Activated naive CD8-positive, alpha-beta T cell treated with anti-CD3 and anti-CD28 coated beads, Interleukin-2, amount 10 ng/mL, durations not matched to agents 7 days and 5 days (primary cell): ENCODE measurements around the gene ADCY5. TPM values are rescaled to one million over a fixed set of nuclear protein-coding genes. Genes with fewer than 3 reads are reported as not detected.
"Not testable (repeated sequence)": the region's sequence is repeated elsewhere in the genome, so short reads cannot be mapped to it uniquely, and the experiment has no call there.

Experiments
- ATAC-seq: fragments of 150-1000 bp; cut with Tn5 transposase; one replicate; pipeline ENCODE4 v1.10.0; 2021; ENCODE audit warnings: low read depth, moderate library complexity
- POLR2A ChIA-PET: fragments of 350-600 bp; sonication (Branson Sonifier 250); formaldehyde crosslinking; loops from one replicate; lab custom pipeline; 2021; ENCODE audit warnings: antibody characterized with exemption; lab: Charles Lee
- DNase-seq: peaks from one replicate; pipeline ENCODE4 v3.0.0; 2021
- H3K27ac Mint-ChIP-seq: one replicate; pipeline ENCODE4 v1.8.0; 2022; ENCODE audit warnings: mild to moderate bottlenecking, mixed read lengths
- H3K27me3 Mint-ChIP-seq: one replicate; pipeline ENCODE4 v1.8.0; 2022; ENCODE audit warnings: mild to moderate bottlenecking, moderate library complexity, mixed read lengths
- H3K36me3 Mint-ChIP-seq: one replicate; pipeline ENCODE4 v1.8.0; 2021; ENCODE audit warnings: mild to moderate bottlenecking, mixed read lengths
- H3K4me1 Mint-ChIP-seq: one replicate; pipeline ENCODE4 v1.8.0; 2021; ENCODE audit warnings: mixed read lengths
- H3K4me3 Mint-ChIP-seq: one replicate; pipeline ENCODE4 v1.8.0; 2022; ENCODE audit warnings: mild to moderate bottlenecking, moderate library complexity, mixed read lengths
- H3K9me3 Mint-ChIP-seq: one replicate; pipeline ENCODE4 v1.8.0; 2021; ENCODE audit warnings: mixed read lengths
- total RNA-seq, 2 experiments: library from RNA; stranded (reverse); gene quantifications; one replicate each; pipeline ENCODE4 v1.2.3, GENCODE V29; 2021

The ADCY5 gene
- not detected for total RNA-seq

DNA sequence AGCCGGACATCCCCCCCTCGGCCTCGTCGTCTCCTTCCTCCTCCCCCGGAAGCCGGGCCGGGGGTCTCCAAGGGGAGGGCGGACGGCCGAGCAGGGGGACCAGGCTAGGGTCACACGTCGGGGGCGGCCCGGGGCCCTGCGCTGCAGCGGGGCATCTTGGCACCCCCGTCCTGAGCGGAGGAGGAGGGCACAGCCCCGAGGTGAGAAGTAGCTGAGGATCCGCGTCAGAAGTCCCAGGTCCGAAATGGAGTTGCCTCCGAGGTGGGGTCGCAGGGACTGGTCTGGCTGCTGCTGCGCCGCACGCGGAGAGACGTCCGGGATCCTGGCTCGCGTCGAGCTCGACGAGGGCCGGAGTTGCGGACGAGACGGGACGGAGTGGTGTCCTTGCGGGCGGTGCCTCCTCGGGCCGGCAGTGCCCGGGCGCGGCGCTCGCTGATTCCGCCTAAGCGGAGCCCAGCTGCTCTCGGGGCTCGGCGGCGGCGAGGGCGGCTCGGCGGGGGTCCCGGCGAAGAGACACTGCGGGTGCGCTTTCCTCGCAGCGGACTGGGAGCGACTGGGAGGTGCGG lies at the start of gene ADCY5:
ADCY5 (minus strand) TSS at position 555 of the 566 bp plus-strand sequence; CDS start at position 10, 545 bp downstream.
- POLR2A ChIA-PET: interaction anchor here (0.7 kb wide), 1 partner anchor 36 kb away, joined by 3 read pairs; no protein-coding TSS in a partner anchor
- ATAC-seq (peak; percentile 11), DNase-seq (peak; percentile 48)
- H3K9me3 Mint-ChIP-seq: no peaks in the 10 kb centered on the region
- H3K27ac Mint-ChIP-seq: no peak within 1 kb of the TSS
- H3K36me3 Mint-ChIP-seq: no peaks in the 10 kb centered on the region
- no peaks in the 10 kb centered on the region for H3K4me1 Mint-ChIP-seq
- H3K27me3 Mint-ChIP-seq: peaks cover 63% of the 10 kb centered on the region
- H3K4me3 Mint-ChIP-seq: peak within 1 kb of the TSS; percentile 37

DNA sequence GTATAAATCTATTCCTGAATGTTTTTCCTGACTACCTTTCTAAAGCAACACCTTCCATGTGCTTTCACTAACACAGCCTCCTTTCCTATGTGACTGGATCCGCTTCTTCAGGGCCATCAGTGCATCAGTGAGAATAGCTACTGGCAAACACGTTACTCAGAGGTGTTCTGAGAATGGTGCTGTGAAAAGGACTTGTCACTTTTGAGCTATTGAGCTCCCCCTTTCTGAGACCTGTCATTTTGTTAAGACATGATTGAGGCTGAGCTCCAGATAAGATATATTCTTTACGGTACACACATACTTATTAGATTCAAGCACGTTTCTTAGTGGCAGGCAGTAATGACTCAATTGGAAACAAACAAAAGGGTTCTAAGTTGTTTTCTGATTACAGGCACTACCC lies 45.0 kb upstream of the ADCY5 start:
- POLR2A ChIA-PET: interaction anchor here (0.7 kb wide), 1 partner anchor 91 kb away, joined by 3 read pairs; no protein-coding TSS in a partner anchor
- Mint-ChIP-seq H3K9me3 (no peaks in the 10 kb centered on the region), H3K27me3 (no peaks in the 10 kb centered on the region), H3K4me1 (no peaks in the 10 kb centered on the region), H3K36me3 (peaks cover 5% of the 10 kb centered on the region), H3K4me3 (no peak overlapping the region), H3K27ac (no peak overlapping the region)
- no peak for DNase-seq
- ATAC-seq: no peak

DNA sequence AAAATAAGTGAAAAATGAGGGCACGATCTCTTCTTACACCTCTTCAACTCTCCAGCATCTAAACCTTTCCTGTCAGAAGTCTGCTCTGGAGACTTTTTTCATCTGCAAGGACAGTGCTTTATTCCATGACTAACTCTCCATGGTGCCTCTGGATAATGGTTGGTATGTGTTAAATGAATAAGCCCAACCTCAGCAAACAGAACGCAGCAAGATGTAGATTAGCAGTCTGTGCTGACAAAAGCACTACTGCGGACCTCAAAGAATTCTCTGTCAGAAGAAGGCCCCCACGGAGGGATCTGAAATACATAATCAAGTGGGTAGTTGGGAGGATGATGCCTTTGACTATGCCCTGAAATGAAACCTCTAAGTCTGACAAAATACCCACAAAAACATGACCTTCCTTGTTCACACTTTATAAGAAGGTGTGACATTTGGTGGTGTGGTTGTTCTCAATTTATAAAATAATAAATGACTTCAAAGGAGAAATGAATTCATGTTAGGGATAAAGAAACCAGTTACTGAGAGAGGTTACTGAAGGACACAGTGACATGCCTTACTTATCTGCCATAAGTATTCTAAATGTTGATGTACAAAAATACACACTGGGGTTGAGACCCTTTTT lies 43.2 kb upstream of the ADCY5 start:
- no peaks in the 10 kb centered on the region for H3K9me3 Mint-ChIP-seq
- DNase-seq (no peak), ATAC-seq (no peak)
- no peaks in the 10 kb centered on the region for H3K4me1 Mint-ChIP-seq
- POLR2A ChIA-PET: no interaction called here
- H3K36me3 Mint-ChIP-seq: peaks cover 2% of the 10 kb centered on the region
- H3K27ac Mint-ChIP-seq: no peak overlapping the region
- no peaks in the 10 kb centered on the region for H3K27me3 Mint-ChIP-seq
- H3K4me3 Mint-ChIP-seq: no peak overlapping the region

DNA sequence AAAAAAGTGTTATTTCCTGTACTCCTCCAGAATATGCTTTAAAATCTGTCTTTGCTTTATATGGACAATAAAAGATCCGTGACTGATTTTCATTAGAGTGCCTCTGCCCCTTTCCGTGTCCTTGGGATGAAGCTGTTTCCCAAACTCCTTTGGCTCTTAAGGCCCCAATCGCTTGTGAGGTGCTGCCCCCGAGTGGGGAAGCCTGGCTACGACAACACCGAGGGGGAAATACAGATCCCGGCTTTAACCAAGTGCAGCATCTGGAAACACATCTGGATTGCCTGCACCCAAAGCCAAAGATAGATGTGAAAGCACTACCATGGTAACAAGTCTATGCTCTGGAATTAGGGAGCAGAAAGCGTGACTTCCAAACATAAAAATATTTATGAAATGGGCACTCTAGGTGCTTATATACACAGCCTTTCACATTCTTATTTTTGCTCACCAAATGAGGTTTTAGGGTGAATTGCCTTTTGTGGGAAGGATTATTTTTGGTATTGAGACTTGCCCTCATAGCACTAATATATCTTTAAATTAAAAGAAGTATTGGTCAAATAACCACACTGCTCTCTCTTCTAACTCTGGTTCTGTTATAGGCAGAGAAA lies 40.6 kb upstream of the ADCY5 start:
- no peak for ATAC-seq
- no peaks in the 10 kb centered on the region for H3K9me3 Mint-ChIP-seq
- peak; percentile 66 for DNase-seq
- no peak overlapping the region for H3K4me3 Mint-ChIP-seq
- H3K36me3 Mint-ChIP-seq: peaks cover 2% of the 10 kb centered on the region
- no peak overlapping the region for H3K27ac Mint-ChIP-seq
- no peaks in the 10 kb centered on the region for H3K4me1 Mint-ChIP-seq
- POLR2A ChIA-PET: no interaction called here
- no peaks in the 10 kb centered on the region for H3K27me3 Mint-ChIP-seq

DNA sequence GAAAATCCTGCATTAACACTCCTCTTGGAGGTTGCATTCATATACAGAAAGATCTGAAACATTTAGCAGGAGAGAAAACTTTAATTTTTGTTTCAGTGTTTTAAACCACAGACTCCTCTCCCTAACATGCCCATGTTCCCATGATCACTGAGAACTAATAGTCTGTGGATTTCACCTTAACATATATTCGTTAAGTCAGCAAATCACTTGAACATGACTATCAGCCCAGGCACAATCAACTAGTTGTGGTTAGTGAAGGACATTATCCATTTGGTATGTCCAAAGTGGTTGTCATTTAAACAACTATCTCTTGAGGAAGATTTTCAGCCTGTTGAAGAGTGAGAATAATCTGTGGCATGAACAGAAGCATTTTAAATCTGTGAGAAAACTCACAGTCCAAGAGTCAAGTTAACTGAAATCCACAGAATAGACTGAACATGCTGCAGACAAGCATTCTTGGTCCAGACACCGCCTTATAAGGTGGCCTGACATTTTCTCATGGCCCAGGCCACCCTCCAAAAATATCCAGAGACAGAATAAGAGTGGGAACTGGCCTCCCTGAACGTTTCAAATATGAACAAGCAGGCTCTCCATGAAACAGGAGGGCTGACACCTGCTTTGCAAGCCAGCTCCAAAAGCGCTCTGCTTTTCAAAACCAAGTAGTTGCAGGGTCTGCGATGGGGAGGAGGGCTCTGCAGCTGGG lies 39.9 kb upstream of the ADCY5 start:
- Mint-ChIP-seq H3K27ac (no peak overlapping the region), H3K36me3 (peaks cover 2% of the 10 kb centered on the region), H3K9me3 (no peaks in the 10 kb centered on the region), H3K4me3 (no peak overlapping the region), H3K27me3 (no peaks in the 10 kb centered on the region), H3K4me1 (no peaks in the 10 kb centered on the region)
- DNase-seq (no peak), ATAC-seq (no peak)
- POLR2A ChIA-PET: no interaction called here

DNA sequence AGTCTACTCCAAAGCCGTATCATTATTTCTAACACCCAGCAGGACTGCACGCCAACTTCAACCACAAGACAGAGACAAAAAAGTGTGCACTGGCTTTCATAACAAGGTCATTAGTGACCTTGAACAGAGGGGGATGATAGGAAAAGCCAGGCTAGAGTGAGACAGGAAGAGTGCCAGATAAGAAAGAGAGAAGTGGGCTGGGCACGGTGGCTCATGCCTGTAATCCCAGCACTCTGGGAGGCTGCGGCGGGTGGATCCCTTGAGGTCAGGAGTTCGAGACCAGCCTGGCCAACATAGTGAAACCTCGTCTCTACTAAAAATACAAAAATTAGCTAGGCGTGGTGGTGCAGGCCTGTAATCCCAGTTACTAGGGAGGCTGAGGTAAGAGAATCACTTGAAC lies 38.2 kb upstream of the ADCY5 start:
- H3K27me3 Mint-ChIP-seq, H3K4me3 Mint-ChIP-seq, POLR2A ChIA-PET: not testable (repeated sequence)

DNA sequence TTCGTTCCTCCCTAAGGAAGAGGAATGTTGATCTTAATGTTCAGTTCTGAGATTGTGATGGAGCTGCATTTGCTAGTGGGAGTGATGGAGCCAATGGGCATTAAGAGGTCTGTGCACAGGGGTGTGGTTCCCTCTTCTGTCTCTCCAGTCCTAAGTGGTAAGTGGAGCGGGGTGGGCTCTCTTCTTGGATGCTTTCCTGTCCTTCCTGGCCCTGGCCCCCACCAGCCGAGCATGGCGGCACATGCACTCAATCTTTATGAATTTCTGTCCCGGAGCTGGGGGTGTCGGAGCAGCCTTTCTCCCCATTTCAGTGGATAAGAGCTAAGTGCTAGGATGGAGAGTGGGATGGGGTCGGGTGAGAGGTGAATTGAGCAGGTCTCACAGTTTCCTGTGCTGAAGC lies 37.6 kb upstream of the ADCY5 start:
- no peak for DNase-seq

More for the DNA sequence above, 38.2 kb upstream of the ADCY5 start:
- not testable (repeated sequence) for H3K9me3 Mint-ChIP-seq, H3K36me3 Mint-ChIP-seq, H3K27ac Mint-ChIP-seq, ATAC-seq, H3K4me1 Mint-ChIP-seq, DNase-seq

DNA sequence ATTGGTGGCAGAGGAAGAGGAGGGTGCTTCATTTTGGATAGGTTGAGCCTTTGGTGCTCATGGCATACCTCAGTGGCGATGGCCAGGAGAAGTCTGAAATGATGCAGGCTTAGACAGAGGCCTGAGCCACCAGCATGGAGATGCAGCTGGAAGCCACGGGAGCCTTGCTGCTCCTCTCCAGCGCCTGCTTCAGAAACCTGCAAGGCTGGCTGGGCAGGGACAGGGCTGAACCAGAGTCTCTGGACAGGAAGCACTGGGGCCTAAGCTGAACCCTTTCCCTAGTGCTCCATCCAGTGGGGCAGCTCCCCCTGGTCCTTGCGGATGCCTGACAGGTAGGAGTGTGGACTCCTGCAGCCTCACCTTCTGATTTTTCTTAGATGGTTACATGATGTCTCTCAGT lies 36.7 kb upstream of the ADCY5 start:
- Mint-ChIP-seq H3K9me3 (no peaks in the 10 kb centered on the region), H3K27ac (no peak overlapping the region), H3K4me1 (no peaks in the 10 kb centered on the region), H3K4me3 (no peak overlapping the region), H3K36me3 (peaks cover 2% of the 10 kb centered on the region), H3K27me3 (peaks cover under 1% of the 10 kb centered on the region)
- POLR2A ChIA-PET: no interaction called here
- no peak for DNase-seq
- ATAC-seq: no peak

More for the DNA sequence above, 37.6 kb upstream of the ADCY5 start:
- H3K4me1 Mint-ChIP-seq: no peaks in the 10 kb centered on the region
- H3K9me3 Mint-ChIP-seq: no peaks in the 10 kb centered on the region
- H3K27ac Mint-ChIP-seq: no peak overlapping the region
- no peak overlapping the region for H3K4me3 Mint-ChIP-seq
- no peaks in the 10 kb centered on the region for H3K27me3 Mint-ChIP-seq
- POLR2A ChIA-PET: no interaction called here
- ATAC-seq: no peak
- peaks cover 2% of the 10 kb centered on the region for H3K36me3 Mint-ChIP-seq

DNA sequence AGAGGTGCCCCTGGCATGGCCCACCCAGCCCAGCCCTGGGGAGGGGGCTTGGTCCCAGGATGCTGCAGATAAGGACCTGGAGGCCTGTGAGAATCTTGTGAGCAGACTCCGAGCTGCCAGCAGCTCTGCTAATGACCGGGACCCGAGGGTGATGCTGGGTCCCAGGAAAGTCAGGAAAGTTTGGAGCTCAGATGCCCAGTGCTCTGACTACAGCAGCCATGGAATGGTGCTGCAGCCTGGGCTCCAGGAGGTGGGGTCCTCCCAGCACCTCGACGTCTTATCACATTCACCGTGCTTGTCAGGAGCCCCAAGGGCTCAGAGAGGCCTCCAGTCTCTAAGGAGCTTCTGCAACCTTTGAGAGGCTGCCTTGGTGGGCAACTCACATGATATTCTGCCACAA lies 34.3 kb upstream of the ADCY5 start:
- no peaks in the 10 kb centered on the region for H3K9me3 Mint-ChIP-seq
- POLR2A ChIA-PET: no interaction called here
- no peak for ATAC-seq
- H3K27ac Mint-ChIP-seq: no peak overlapping the region
- H3K27me3 Mint-ChIP-seq: peaks cover 6% of the 10 kb centered on the region
- no peak for DNase-seq
- H3K4me1 Mint-ChIP-seq: no peaks in the 10 kb centered on the region
- no peak overlapping the region for H3K4me3 Mint-ChIP-seq
- no peaks in the 10 kb centered on the region for H3K36me3 Mint-ChIP-seq

DNA sequence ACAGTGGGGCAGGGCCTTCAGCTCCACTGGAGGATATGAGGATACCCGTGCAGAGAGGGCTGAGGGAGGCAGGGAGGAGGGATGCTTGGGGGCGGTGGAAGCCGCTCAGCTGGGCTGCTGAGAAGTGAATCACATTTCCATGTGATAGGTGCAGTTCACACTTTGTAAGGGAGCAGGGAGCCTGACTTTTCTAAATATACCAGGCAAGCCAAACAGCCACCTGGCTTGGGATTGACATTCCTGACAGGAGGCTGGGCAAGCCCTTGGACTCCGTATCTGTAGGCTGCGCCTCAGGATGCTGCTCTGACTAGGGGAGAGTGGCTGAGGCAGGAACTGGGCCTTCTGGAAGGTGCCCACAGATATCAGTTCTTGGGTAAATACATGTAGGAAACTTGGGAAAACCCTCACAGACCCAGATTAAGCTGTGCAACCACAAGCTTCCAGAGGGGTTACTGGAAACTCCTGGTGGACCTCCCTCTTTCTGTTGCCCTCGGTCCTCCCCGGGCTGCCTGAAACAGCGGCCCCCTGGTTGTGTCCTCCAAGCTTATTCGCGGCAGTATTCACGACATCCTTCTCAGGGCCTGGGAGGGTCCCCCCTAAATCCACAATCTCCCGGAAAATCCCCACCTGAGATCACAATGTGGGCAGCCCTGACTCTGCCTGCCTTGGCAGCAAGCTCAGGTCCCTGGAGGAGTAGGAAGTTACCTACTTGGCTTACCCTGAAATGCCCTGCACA lies 33.0 kb upstream of the ADCY5 start:
- H3K4me3 Mint-ChIP-seq: no peak overlapping the region
- no peak overlapping the region for H3K27ac Mint-ChIP-seq
- H3K27me3 Mint-ChIP-seq: peaks cover 9% of the 10 kb centered on the region
- H3K4me1 Mint-ChIP-seq: no peaks in the 10 kb centered on the region
- DNase-seq (no peak), ATAC-seq (no peak)
- no peaks in the 10 kb centered on the region for H3K36me3 Mint-ChIP-seq
- POLR2A ChIA-PET: no interaction called here
- H3K9me3 Mint-ChIP-seq: no peaks in the 10 kb centered on the region

DNA sequence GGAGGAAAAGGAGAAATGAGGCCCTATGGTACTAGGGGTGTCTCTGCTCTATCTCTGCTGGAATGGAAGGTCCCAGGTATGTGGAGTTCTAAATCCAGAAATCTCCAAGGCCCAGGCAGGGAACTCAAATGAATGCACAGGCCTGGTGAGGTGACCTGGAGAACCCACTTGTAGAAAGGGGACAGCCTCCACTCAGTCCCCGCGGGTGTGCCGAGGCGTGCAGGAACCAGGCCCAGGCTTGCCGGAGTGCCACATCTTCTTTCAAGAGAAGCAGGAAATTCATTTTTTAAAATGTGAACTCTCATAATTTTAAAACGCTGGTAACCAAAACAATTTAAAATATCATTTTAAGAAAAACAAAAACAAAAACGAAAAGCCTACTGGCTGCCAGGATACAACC lies 32.2 kb upstream of the ADCY5 start:
- no peaks in the 10 kb centered on the region for H3K9me3 Mint-ChIP-seq
- POLR2A ChIA-PET: no interaction called here
- no peak for ATAC-seq
- no peak overlapping the region for H3K27ac Mint-ChIP-seq
- H3K4me3 Mint-ChIP-seq: no peak overlapping the region
- no peaks in the 10 kb centered on the region for H3K4me1 Mint-ChIP-seq
- DNase-seq: no peak
- H3K27me3 Mint-ChIP-seq: peaks cover 11% of the 10 kb centered on the region
- no peaks in the 10 kb centered on the region for H3K36me3 Mint-ChIP-seq

DNA sequence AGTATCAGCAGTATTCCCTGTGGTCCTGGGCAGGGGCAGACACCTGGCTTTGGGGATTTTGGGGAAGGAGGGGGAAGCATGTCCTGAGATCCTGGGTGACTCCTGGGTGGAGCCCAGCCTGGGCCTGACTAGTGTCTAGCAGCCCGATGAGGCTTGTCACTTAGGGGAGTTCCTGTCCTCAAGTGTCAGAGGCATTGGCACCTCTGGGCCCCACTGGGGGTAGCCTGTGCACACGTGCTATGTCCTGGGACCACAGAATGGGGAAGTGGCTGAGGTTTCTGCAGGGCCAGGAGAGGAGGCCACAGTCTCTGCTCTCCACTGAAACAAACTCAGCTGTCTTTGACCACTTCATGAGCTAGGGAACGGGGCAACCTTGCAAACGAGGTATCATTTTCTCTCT lies 31.5 kb upstream of the ADCY5 start:
- peaks cover 15% of the 10 kb centered on the region for H3K27me3 Mint-ChIP-seq
- no peak overlapping the region for H3K4me3 Mint-ChIP-seq
- no peaks in the 10 kb centered on the region for H3K9me3 Mint-ChIP-seq
- ATAC-seq: no peak
- no peak for DNase-seq
- H3K27ac Mint-ChIP-seq: no peak overlapping the region
- POLR2A ChIA-PET: no interaction called here
- no peaks in the 10 kb centered on the region for H3K36me3 Mint-ChIP-seq
- H3K4me1 Mint-ChIP-seq: no peaks in the 10 kb centered on the region

DNA sequence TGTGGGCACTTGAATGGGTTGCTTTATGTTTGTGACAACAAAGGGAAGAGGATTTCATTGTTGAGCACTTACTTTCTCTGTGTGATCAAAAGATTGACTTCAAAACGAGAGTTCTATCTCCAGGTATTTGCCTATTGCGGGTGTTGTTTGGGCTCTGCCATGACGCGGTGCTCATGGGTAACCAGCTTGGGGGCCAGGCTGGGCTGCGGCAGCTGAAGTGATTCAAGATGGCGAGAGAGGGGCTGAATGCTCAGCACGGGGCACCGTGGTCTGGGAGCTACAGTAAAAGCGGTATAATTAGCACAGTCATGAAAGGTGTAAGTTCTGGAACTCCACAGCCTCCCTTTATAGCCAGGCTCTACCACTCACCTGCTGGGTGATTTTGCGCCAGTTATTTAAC lies 31.0 kb upstream of the ADCY5 start:
- no peaks in the 10 kb centered on the region for H3K36me3 Mint-ChIP-seq
- H3K27me3 Mint-ChIP-seq: peaks cover 19% of the 10 kb centered on the region
- ATAC-seq (no peak), DNase-seq (no peak)
- H3K27ac Mint-ChIP-seq: no peak overlapping the region
- H3K9me3 Mint-ChIP-seq: no peaks in the 10 kb centered on the region
- POLR2A ChIA-PET: no interaction called here
- H3K4me1 Mint-ChIP-seq: peaks cover 3% of the 10 kb centered on the region
- H3K4me3 Mint-ChIP-seq: no peak overlapping the region
